ENCODE measurements around the gene TBX4.

Gene TBX4

GRCh38 chr17:61405686-61406536 lies 46.3 kb upstream of the TBX4 start:
- DNase-seq (ENCODE audit: insufficient read length, low spot score) (peak; percentile 11), FAIRE-seq (no peak)
- no peak for TF ChIP-seq CTCF (IDR thresholded peaks at IDR 0.05; ENCODE audit: insufficient read depth, missing control alignments)

- FAIRE-seq (no peak), DNase-seq (ENCODE audit: insufficient read length, low spot score) (no peak)
- no peak for TF ChIP-seq CTCF (IDR thresholded peaks at IDR 0.05; ENCODE audit: insufficient read depth, missing control alignments)
Measured at GRCh38 chr17:61406537-61406845, 45.7 kb upstream of the TBX4 start.

GRCh38 chr17:61406971-61407911 lies 45.0 kb upstream of the TBX4 start:
- DNase-seq (ENCODE audit: insufficient read length, low spot score) (no peak), FAIRE-seq (no peak)
- TF ChIP-seq CTCF (IDR thresholded peaks at IDR 0.05; ENCODE audit: insufficient read depth, missing control alignments), result no peak

- FAIRE-seq (no peak), DNase-seq (ENCODE audit: insufficient read length, low spot score) (no peak)
Measured at GRCh38 chr17:61408151-61409041, 43.8 kb upstream of the TBX4 start.

GRCh38 chr17:61409301-61410112 lies 42.7 kb upstream of the TBX4 start:
- DNase-seq (ENCODE audit: insufficient read length, low spot score) (no peak), FAIRE-seq (no peak)
- peak; percentile 47 for TF ChIP-seq CTCF (IDR thresholded peaks at IDR 0.05; ENCODE audit: insufficient read depth, missing control alignments)

More at GRCh38 chr17:61408151-61409041, 43.8 kb upstream of the TBX4 start:
- no peak for TF ChIP-seq CTCF (IDR thresholded peaks at IDR 0.05; ENCODE audit: insufficient read depth, missing control alignments)

Measured in D721Med (cell line).